ENCODE measurements around the gene SPIRE1. TPM values are rescaled to one million over a fixed set of nuclear protein-coding genes. Genes with fewer than 3 reads are reported as not detected.

SPIRE1 gene
- total RNA-seq, 1 experiment from 2014 or later, result 2.5 TPM

DNA sequence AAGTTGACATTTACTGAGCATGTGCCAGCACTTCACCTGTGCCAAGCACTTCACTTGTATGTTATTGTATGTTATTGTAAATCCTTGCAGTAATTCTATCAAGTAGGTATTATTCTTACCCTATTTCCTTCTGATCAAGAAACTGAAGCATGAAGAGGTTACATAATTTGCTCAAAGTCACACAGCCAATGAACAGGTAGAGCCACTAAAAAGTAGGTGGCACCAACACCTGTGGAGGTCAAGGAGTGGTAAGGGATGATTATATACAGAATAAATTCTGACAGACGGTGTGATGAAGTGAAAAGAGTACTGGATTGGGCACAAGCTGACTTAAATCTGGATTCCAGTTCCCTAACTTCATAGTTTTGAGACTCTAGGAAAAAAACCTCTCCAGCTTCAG, 71.0 kb downstream of the SPIRE1 start:
- H3K9me2 ChIP-seq (replicated peaks; ENCODE audit: insufficient read depth, low read length), result no peaks in the 10 kb centered on the region
- H3K79me2 ChIP-seq (ENCODE audit: low read length), result no peaks in the 10 kb centered on the region
- no peaks in the 10 kb centered on the region for H3K36me3 ChIP-seq (ENCODE audit: insufficient read depth, low read length)
- H3K9me3 ChIP-seq (ENCODE audit: low read length), result no peaks in the 10 kb centered on the region
- no peak overlapping the region for H3K9ac ChIP-seq (ENCODE audit: low read length)
- no peaks in the 10 kb centered on the region for H3K4me1 ChIP-seq (ENCODE audit: low read length)
- no peak overlapping the region for H2AFZ ChIP-seq (ENCODE audit: low read length)
- H3K4me3 ChIP-seq (ENCODE audit: low read length), result no peak overlapping the region
- DNase-seq, result no peak
- H4K20me1 ChIP-seq (ENCODE audit: insufficient read depth, low read depth, low read length), result no peaks in the 10 kb centered on the region
- H3K4me2 ChIP-seq (ENCODE audit: low read depth, low read length, poor library complexity, severe bottlenecking), result no peak overlapping the region
- no peaks in the 10 kb centered on the region for H3K27me3 ChIP-seq (ENCODE audit: low read length)
- no peak overlapping the region for H3K27ac ChIP-seq (ENCODE audit: low read length)

DNA sequence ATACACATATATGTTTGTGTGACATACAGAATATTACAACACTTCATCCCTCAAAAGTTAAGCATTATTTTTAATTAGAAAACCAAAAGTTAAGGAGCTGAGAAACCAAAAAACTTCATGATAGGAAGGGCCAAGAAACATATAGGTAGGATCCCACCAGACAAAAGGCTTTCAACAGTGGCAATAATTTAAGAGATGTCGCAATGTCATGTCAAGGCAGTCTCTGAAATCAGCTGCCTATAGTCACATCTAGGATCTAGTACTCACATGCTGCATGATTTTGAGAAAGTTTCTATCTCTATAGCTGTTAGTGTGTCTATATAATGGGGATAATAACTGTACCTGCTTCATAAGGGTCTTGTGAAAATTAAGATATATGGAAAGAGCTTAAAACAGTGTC, 72.7 kb downstream of the SPIRE1 start:
- Histone ChIP-seq H3K36me3 (ENCODE audit: insufficient read depth, low read length) (no peaks in the 10 kb centered on the region), H3K4me1 (ENCODE audit: low read length) (no peaks in the 10 kb centered on the region), H3K27ac (ENCODE audit: low read length) (no peak overlapping the region), H2AFZ (ENCODE audit: low read length) (no peak overlapping the region), H3K27me3 (ENCODE audit: low read length) (no peaks in the 10 kb centered on the region), H3K9ac (ENCODE audit: low read length) (no peak overlapping the region), H4K20me1 (ENCODE audit: insufficient read depth, low read depth, low read length) (0 out of 2 replicates have a peak, but pooled peaks cover 3% of the 10 kb centered on the region), H3K4me2 (ENCODE audit: low read depth, low read length, poor library complexity, severe bottlenecking) (no peak overlapping the region), H3K79me2 (ENCODE audit: low read length) (no peaks in the 10 kb centered on the region), H3K9me3 (ENCODE audit: low read length) (no peaks in the 10 kb centered on the region), H3K9me2 (replicated peaks; ENCODE audit: insufficient read depth, low read length) (no peaks in the 10 kb centered on the region), H3K4me3 (ENCODE audit: low read length) (no peak overlapping the region)
- DNase-seq, result no peak

DNA sequence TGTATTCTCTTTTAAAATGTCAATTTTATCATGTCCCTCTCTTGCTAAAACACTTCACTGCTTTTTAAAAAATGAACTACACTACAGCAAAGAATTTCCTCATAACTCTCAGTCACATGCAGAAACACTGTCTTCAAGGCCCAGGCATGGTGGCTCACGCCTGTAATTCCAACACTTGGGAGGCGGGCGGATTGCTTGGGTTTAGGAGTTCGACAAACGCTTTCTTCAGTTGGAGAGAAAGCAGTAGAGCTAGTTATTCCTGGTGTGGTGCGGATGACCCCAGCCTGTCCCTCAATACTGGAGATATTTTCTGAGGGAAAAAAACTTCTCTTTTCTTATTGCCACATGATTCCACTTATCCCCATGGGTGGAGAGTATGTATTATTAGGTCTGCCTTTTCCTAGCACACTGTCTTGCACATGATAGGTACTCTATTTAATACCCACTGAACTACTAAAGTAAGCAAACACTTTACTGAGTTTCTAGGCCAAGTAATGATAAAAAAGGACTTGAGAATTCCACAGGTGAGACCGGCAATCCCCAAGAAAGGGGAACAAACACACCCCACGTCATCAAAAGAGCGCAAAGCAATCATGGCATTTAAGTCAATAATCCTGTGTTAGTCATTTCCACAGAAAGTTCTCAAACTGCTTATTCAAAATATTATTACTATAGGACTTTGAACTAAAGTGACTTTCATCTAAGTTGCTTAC, 77.1 kb downstream of the SPIRE1 start:
- Histone ChIP-seq H3K9me2 (replicated peaks; ENCODE audit: insufficient read depth, low read length) (no peaks in the 10 kb centered on the region), H3K4me2 (ENCODE audit: low read depth, low read length, poor library complexity, severe bottlenecking) (no peak overlapping the region), H2AFZ (ENCODE audit: low read length) (no peak overlapping the region), H3K9me3 (ENCODE audit: low read length) (peaks cover 4% of the 10 kb centered on the region; the same call in 1 of the 2 replicates), H3K4me3 (ENCODE audit: low read length) (no peak overlapping the region), H3K27me3 (ENCODE audit: low read length) (no peaks in the 10 kb centered on the region), H3K79me2 (ENCODE audit: low read length) (no peaks in the 10 kb centered on the region), H4K20me1 (ENCODE audit: insufficient read depth, low read depth, low read length) (0 out of 2 replicates have a peak, but pooled peaks cover 3% of the 10 kb centered on the region), H3K36me3 (ENCODE audit: insufficient read depth, low read length) (no peaks in the 10 kb centered on the region), H3K27ac (ENCODE audit: low read length) (no peak overlapping the region), H3K9ac (ENCODE audit: low read length) (no peak overlapping the region), H3K4me1 (ENCODE audit: low read length) (no peaks in the 10 kb centered on the region)
- no peak for DNase-seq

DNA sequence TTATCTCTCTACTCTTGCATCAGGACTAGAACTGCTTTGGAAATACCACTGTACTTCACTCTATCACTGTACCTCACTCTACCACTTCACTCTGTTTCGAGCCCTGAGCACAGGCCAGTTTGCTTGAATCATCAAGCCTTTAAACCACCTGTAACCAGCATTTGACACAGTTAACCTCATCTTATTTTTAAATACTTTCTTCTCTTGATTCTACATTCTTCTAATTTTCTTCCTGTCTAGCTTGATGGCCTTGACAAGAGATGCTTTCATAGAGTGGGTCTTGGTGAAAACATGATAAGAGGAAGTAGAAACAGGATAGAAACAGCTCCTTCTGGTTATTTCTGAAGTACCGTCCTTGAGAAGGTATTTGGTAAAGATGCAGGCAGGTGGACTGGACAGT, 78.1 kb downstream of the SPIRE1 start:
- 0 out of 2 replicates have a peak, but pooled peaks cover 3% of the 10 kb centered on the region for H4K20me1 ChIP-seq (ENCODE audit: insufficient read depth, low read depth, low read length)

DNA sequence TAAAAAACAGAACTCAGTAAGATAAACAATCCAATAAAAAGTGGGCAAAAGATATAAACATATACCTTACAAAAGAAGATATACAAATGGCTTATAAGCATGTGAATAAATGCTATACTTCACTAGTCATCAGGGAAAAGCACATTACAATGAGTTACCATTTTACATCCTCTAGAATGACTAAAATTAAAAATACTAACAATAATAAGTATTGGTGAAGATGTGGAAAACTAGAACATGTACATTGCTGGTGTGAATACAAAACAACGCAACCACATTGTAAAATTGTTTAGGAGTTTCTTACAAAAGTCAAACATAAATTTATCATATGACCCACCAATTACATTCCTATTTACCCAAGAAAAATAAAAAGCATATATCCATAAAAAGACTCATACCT, 80.1 kb downstream of the SPIRE1 start:
- no peaks in the 10 kb centered on the region for H3K9me2 ChIP-seq (replicated peaks; ENCODE audit: insufficient read depth, low read length)
- H4K20me1 ChIP-seq (ENCODE audit: insufficient read depth, low read depth, low read length), result 0 out of 2 replicates have a peak, but pooled peaks cover 3% of the 10 kb centered on the region
- H3K36me3 ChIP-seq (ENCODE audit: insufficient read depth, low read length), result no peaks in the 10 kb centered on the region
- no peaks in the 10 kb centered on the region for H3K79me2 ChIP-seq (ENCODE audit: low read length)
- H3K27ac ChIP-seq (ENCODE audit: low read length), result no peak overlapping the region
- no peaks in the 10 kb centered on the region for H3K4me1 ChIP-seq (ENCODE audit: low read length)
- no peak overlapping the region for H3K4me2 ChIP-seq (ENCODE audit: low read depth, low read length, poor library complexity, severe bottlenecking)
- no peaks in the 10 kb centered on the region for H3K27me3 ChIP-seq (ENCODE audit: low read length)
- no peak overlapping the region for H3K9ac ChIP-seq (ENCODE audit: low read length)
- no peak overlapping the region for H2AFZ ChIP-seq (ENCODE audit: low read length)
- no peak overlapping the region for H3K4me3 ChIP-seq (ENCODE audit: low read length)
- H3K9me3 ChIP-seq (ENCODE audit: low read length), result peaks cover 4% of the 10 kb centered on the region; the same call in 1 of the 2 replicates
- DNase-seq, result no peak

More for the DNA sequence above, 78.1 kb downstream of the SPIRE1 start:
- Histone ChIP-seq H3K27ac (ENCODE audit: low read length) (no peak overlapping the region), H3K27me3 (ENCODE audit: low read length) (no peaks in the 10 kb centered on the region), H3K79me2 (ENCODE audit: low read length) (no peaks in the 10 kb centered on the region), H2AFZ (ENCODE audit: low read length) (no peak overlapping the region), H3K4me3 (ENCODE audit: low read length) (no peak overlapping the region), H3K9me3 (ENCODE audit: low read length) (peaks cover 4% of the 10 kb centered on the region; the same call in 1 of the 2 replicates), H3K4me1 (ENCODE audit: low read length) (no peaks in the 10 kb centered on the region), H3K4me2 (ENCODE audit: low read depth, low read length, poor library complexity, severe bottlenecking) (no peak overlapping the region), H3K36me3 (ENCODE audit: insufficient read depth, low read length) (no peaks in the 10 kb centered on the region), H3K9ac (ENCODE audit: low read length) (no peak overlapping the region), H3K9me2 (replicated peaks; ENCODE audit: insufficient read depth, low read length) (no peaks in the 10 kb centered on the region)
- no peak for DNase-seq

DNA sequence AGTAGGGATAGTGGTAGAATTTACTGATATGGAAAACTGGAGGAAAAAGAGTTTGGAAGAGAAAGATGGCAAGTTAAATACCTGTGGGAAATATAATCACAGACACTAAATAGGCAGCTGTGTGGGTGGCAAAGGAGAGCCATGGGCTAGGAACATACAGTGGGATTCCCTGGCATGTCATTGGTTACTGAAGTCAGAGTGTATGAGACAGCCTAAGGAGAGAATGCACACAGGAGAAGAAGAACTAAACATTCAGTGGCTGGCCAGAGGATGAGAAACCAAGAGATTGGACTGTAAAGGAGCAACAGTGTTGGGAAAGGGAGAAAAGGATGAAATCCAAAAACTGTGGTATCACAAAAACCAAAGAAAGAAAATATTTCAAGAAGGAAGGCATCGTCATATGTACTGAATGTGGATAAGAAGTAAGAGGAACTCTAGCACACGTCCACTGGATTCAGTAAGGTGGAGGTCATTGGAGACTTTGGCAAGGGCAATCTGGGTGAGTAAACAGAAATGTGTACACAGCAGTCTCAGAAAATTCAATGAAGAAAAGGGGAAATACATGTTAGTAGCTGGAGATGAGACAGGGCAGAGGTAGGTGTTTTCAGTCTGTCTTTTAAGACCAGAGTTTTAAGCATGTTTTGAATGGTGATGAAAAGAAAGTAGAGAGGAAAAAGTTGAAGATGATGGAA, 83.3 kb downstream of the SPIRE1 start:
- Histone ChIP-seq H3K9ac (ENCODE audit: low read length) (no peak overlapping the region), H2AFZ (ENCODE audit: low read length) (no peak overlapping the region), H3K36me3 (ENCODE audit: insufficient read depth, low read length) (no peaks in the 10 kb centered on the region), H3K27ac (ENCODE audit: low read length) (no peak overlapping the region), H3K4me2 (ENCODE audit: low read depth, low read length, poor library complexity, severe bottlenecking) (no peak overlapping the region), H3K9me3 (ENCODE audit: low read length) (peaks cover 4% of the 10 kb centered on the region; the same call in 1 of the 2 replicates), H3K27me3 (ENCODE audit: low read length) (no peaks in the 10 kb centered on the region), H3K9me2 (replicated peaks; ENCODE audit: insufficient read depth, low read length) (no peaks in the 10 kb centered on the region), H3K4me1 (ENCODE audit: low read length) (no peaks in the 10 kb centered on the region), H3K79me2 (ENCODE audit: low read length) (no peaks in the 10 kb centered on the region), H3K4me3 (ENCODE audit: low read length) (no peak overlapping the region), H4K20me1 (ENCODE audit: insufficient read depth, low read depth, low read length) (no peaks in the 10 kb centered on the region)
- no peak for DNase-seq

DNA sequence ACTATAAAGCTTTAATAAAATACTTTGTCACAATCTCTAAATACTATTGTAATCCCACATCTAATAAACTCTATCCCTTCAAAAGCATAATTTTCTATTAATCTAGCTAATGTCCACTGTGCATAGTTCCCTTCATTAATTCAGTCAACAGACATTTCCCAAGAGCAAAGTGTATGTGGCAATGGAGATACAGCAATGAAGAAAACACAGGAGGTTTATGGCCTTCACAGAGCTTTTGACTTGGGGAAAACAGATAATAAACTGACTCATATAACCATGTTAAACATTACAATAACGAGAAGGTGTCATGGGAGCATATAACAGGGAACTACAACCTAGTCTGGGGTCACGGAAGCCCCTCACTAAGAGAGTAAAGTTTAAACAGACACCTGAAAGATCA, 86.3 kb downstream of the SPIRE1 start:
- no peaks in the 10 kb centered on the region for H3K27me3 ChIP-seq (ENCODE audit: low read length)
- no peaks in the 10 kb centered on the region for H4K20me1 ChIP-seq (ENCODE audit: insufficient read depth, low read depth, low read length)
- H3K9me2 ChIP-seq (replicated peaks; ENCODE audit: insufficient read depth, low read length), result no peaks in the 10 kb centered on the region
- no peaks in the 10 kb centered on the region for H3K9me3 ChIP-seq (ENCODE audit: low read length)
- H3K4me3 ChIP-seq (ENCODE audit: low read length), result no peak overlapping the region
- DNase-seq, result no peak
- no peak overlapping the region for H2AFZ ChIP-seq (ENCODE audit: low read length)
- no peaks in the 10 kb centered on the region for H3K36me3 ChIP-seq (ENCODE audit: insufficient read depth, low read length)
- H3K27ac ChIP-seq (ENCODE audit: low read length), result no peak overlapping the region
- H3K4me1 ChIP-seq (ENCODE audit: low read length), result no peaks in the 10 kb centered on the region
- H3K9ac ChIP-seq (ENCODE audit: low read length), result no peak overlapping the region
- H3K4me2 ChIP-seq (ENCODE audit: low read depth, low read length, poor library complexity, severe bottlenecking), result no peak overlapping the region
- no peaks in the 10 kb centered on the region for H3K79me2 ChIP-seq (ENCODE audit: low read length)

DNA sequence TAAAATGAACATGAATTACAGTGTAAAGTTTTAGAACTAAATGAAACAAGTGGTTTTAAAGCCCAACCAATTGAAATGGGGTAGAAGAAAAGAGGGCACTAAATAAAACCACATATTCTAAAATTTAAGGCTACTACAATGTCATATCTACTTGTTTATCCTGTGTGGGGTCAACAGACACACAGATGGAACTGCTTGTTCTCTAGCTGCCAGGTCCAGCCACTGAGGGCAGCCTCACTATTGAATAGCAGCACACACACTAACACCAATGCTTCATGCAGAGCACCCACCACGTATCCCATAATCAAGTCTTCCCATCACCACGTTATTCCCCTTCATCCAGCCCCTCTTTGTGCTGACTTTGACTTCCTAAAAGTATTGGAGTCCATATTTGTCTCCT, 88.1 kb downstream of the SPIRE1 start:
- Histone ChIP-seq H2AFZ (ENCODE audit: low read length) (no peak overlapping the region), H3K27me3 (ENCODE audit: low read length) (no peaks in the 10 kb centered on the region), H3K79me2 (ENCODE audit: low read length) (no peaks in the 10 kb centered on the region), H3K4me2 (ENCODE audit: low read depth, low read length, poor library complexity, severe bottlenecking) (no peak overlapping the region), H3K9me3 (ENCODE audit: low read length) (no peaks in the 10 kb centered on the region), H4K20me1 (ENCODE audit: insufficient read depth, low read depth, low read length) (no peaks in the 10 kb centered on the region), H3K4me3 (ENCODE audit: low read length) (no peak overlapping the region), H3K9me2 (replicated peaks; ENCODE audit: insufficient read depth, low read length) (no peaks in the 10 kb centered on the region), H3K9ac (ENCODE audit: low read length) (no peak overlapping the region), H3K27ac (ENCODE audit: low read length) (no peak overlapping the region), H3K4me1 (ENCODE audit: low read length) (no peaks in the 10 kb centered on the region), H3K36me3 (ENCODE audit: insufficient read depth, low read length) (no peaks in the 10 kb centered on the region)
- DNase-seq, result no peak
